HUES48 (cell line): ENCODE data around the gene GRIN2D.

ENCODE experiments used
- H3K27ac ChIP-seq: one replicate; pipeline ENCODE4 v1.7.0; 2013; ENCODE audit warnings: low read depth, low read length, inconsistent platforms
- H3K27me3 ChIP-seq: 2 replicates; pipeline ENCODE4 v1.6.1; 2013; ENCODE audit warnings: mild to moderate bottlenecking, low read length; ENCODE audit not compliant: control insufficient read depth, insufficient read depth
- H3K36me3 ChIP-seq: 2 replicates; pipeline ENCODE4 v1.6.1; 2013; ENCODE audit warnings: low read length; ENCODE audit not compliant: control insufficient read depth, insufficient read depth
- H3K4me1 ChIP-seq: 2 replicates; pipeline ENCODE4 v1.6.1; 2013; ENCODE audit warnings: mild to moderate bottlenecking, low read length; ENCODE audit not compliant: control insufficient read depth, insufficient read depth
- H3K4me3 ChIP-seq: 2 replicates; pipeline ENCODE4 v1.5.1; 2013; ENCODE audit warnings: mild to moderate bottlenecking, low read depth, low read length
- H3K9ac ChIP-seq: 2 replicates; pipeline ENCODE4 v1.6.1; 2013; ENCODE audit warnings: mild to moderate bottlenecking, low read depth, low read length, moderate library complexity
- H3K9me3 ChIP-seq: 2 replicates; pipeline ENCODE4 v1.6.1; 2013; ENCODE audit warnings: low read length; ENCODE audit not compliant: control insufficient read depth, insufficient read depth

GRIN2D gene

GRCh38 chr19:48443256-48443655 lies 49.8 kb downstream of the GRIN2D start:
- Histone ChIP-seq H3K4me3 (peak overlapping the region; percentile 29; the same call in 1 of the 2 replicates), H3K27ac (no peak overlapping the region), H3K4me1 (peaks cover 7% of the 10 kb centered on the region; the same call in 1 of the 2 replicates), H3K27me3 (peaks cover 25% of the 10 kb centered on the region), H3K9me3 (no peaks in the 10 kb centered on the region), H3K36me3 (peaks cover 17% of the 10 kb centered on the region), H3K9ac (no peak overlapping the region)
